ENCODE results near the gene DLG5. TPM values are rescaled to one million over a fixed set of nuclear protein-coding genes. Genes with fewer than 3 reads are reported as not detected.

The DLG5 gene
- total RNA-seq, 3 donors from 2014 or later: 43.0 to 192 (median 138) TPM

- TF ChIP-seq POLR2A (IDR thresholded peaks at IDR 0.05) (no peak), POLR2AphosphoS5 (IDR thresholded peaks at IDR 0.05) (no peak), CTCF (IDR thresholded peaks at IDR 0.05) (no peak)
- Histone ChIP-seq H3K27me3 (no peaks in the 10 kb centered on the region), H3K9me3 (no peaks in the 10 kb centered on the region), H3K36me3 (peaks cover 37% of the 10 kb centered on the region), H3K4me1 (no peaks in the 10 kb centered on the region), H3K4me3 (no peak overlapping the region), H3K27ac (no peak overlapping the region)
- no peak for DNase-seq (ENCODE audit: low spot score in 2 of 2)
- intact Hi-C loops (cut with DNase I; ENCODE audit: low total_unique reads): no loop called here
Measured at GRCh38 chr10:77811831-77812430, 114.6 kb downstream of the DLG5 start.

- no peaks in the 10 kb centered on the region for H3K4me1 ChIP-seq
- H3K36me3 ChIP-seq: peaks cover 32% of the 10 kb centered on the region
- H3K4me3 ChIP-seq: no peak overlapping the region
- TF ChIP-seq POLR2A (IDR thresholded peaks at IDR 0.05): no peak
- H3K27me3 ChIP-seq: no peaks in the 10 kb centered on the region
- no peak for DNase-seq (ENCODE audit: low spot score in 2 of 2)
- intact Hi-C loops (cut with DNase I; ENCODE audit: low total_unique reads): no loop called here
- H3K9me3 ChIP-seq: no peaks in the 10 kb centered on the region
- H3K27ac ChIP-seq: no peak overlapping the region
Measured at GRCh38 chr10:77810446-77811335, 115.9 kb downstream of the DLG5 start.

GRCh38 chr10:77809336-77809735 lies 117.2 kb downstream of the DLG5 start:
- Histone ChIP-seq H3K36me3 (peaks cover 29% of the 10 kb centered on the region), H3K27me3 (no peaks in the 10 kb centered on the region), H3K4me3 (no peak overlapping the region), H3K4me1 (no peaks in the 10 kb centered on the region), H3K27ac (no peak overlapping the region), H3K9me3 (no peaks in the 10 kb centered on the region)
- TF ChIP-seq CTCF (IDR thresholded peaks at IDR 0.05) (no peak), POLR2AphosphoS5 (IDR thresholded peaks at IDR 0.05) (no peak), POLR2A (IDR thresholded peaks at IDR 0.05) (no peak)
- no peak for DNase-seq (ENCODE audit: low spot score in 2 of 2)
- intact Hi-C loops (cut with DNase I; ENCODE audit: low total_unique reads): no loop called here

- H3K36me3 ChIP-seq: peaks cover 24% of the 10 kb centered on the region
Measured at GRCh38 chr10:77807706-77808105, 118.8 kb downstream of the DLG5 start.

GRCh38 chr10:77806511-77807157 lies 119.9 kb downstream of the DLG5 start:
- Histone ChIP-seq H3K4me1 (no peaks in the 10 kb centered on the region), H3K4me3 (no peak overlapping the region), H3K27ac (no peak overlapping the region), H3K27me3 (no peaks in the 10 kb centered on the region), H3K9me3 (no peaks in the 10 kb centered on the region), H3K36me3 (peaks cover 24% of the 10 kb centered on the region)
- no peak for TF ChIP-seq POLR2A (IDR thresholded peaks at IDR 0.05)
- TF ChIP-seq CTCF (IDR thresholded peaks at IDR 0.05): no peak
- TF ChIP-seq POLR2AphosphoS5 (IDR thresholded peaks at IDR 0.05): no peak
- DNase-seq (ENCODE audit: low spot score in 2 of 2): no peak
- intact Hi-C loops (cut with DNase I; ENCODE audit: low total_unique reads): no loop called here

More at GRCh38 chr10:77807706-77808105, 118.8 kb downstream of the DLG5 start:
- no peaks in the 10 kb centered on the region for H3K27me3 ChIP-seq
- H3K4me1 ChIP-seq: no peaks in the 10 kb centered on the region
- intact Hi-C loops (cut with DNase I; ENCODE audit: low total_unique reads): no loop called here
- no peaks in the 10 kb centered on the region for H3K9me3 ChIP-seq
- no peak overlapping the region for H3K4me3 ChIP-seq
- DNase-seq (ENCODE audit: low spot score in 2 of 2): no peak
- TF ChIP-seq CTCF (IDR thresholded peaks at IDR 0.05) (no peak), POLR2AphosphoS5 (IDR thresholded peaks at IDR 0.05) (no peak), POLR2A (IDR thresholded peaks at IDR 0.05) (no peak)
- H3K27ac ChIP-seq: no peak overlapping the region
